Kidney (tissue), 14 donors: ENCODE measurements around the gene ERGIC1. TPM values are rescaled to one million over a fixed set of nuclear protein-coding genes. Genes with fewer than 3 reads are reported as not detected.

Source experiments
- DNase-seq, 5 donors: peaks; one replicate each; pipeline ENCODE4 v3.0.0-alpha.2; 2013 to 2020
- FAIRE-seq: peaks from 2 replicates; lab custom pipeline; 2012; peaks lifted over from hg19 to GRCh38; lab: Jason Lieb, UNC
- H3K27ac ChIP-seq, 2 donors: one replicate each; pipeline ENCODE4 v1.7.0; 2013; ENCODE audit warnings: low read depth in 2 of 2, low read length in 2 of 2, inconsistent platforms in 1 of 2
- H3K27me3 ChIP-seq: one replicate; pipeline ENCODE4 v1.7.1; 2013; ENCODE audit warnings: low read length, inconsistent platforms; ENCODE audit not compliant: control insufficient read depth, insufficient read depth
- H3K36me3 ChIP-seq, 3 donors: one replicate each; pipeline versions ENCODE4 v1.7.0 to v1.7.1; 2013; ENCODE audit warnings: low read length in 3 of 3, control low read depth in 1 of 3, inconsistent platforms in 1 of 3; ENCODE audit not compliant: insufficient read depth in 3 of 3, control insufficient read depth in 2 of 3
- H3K4me1 ChIP-seq, 3 donors: one replicate each; pipeline versions ENCODE4 v1.7.0 to v1.7.1; 2013; ENCODE audit warnings: low read length in 3 of 3, inconsistent platforms in 1 of 3, low read depth in 1 of 3; ENCODE audit not compliant: control insufficient read depth in 2 of 3, insufficient read depth in 2 of 3
- H3K4me3 ChIP-seq, 3 donors: one replicate each; pipeline versions ENCODE4 v1.7.0 to v1.8.1; 2013; ENCODE audit warnings: low read length in 3 of 3, control low read depth in 1 of 3, inconsistent platforms in 1 of 3
- H3K9ac ChIP-seq, 3 donors: one replicate each; pipeline versions ENCODE4 v1.7.0 to v1.7.1; 2013; ENCODE audit warnings: low read length in 3 of 3, control low read depth in 1 of 3, inconsistent platforms in 1 of 3
- H3K9me3 ChIP-seq, 3 donors: one replicate each; pipeline versions ENCODE4 v1.7.0 to v1.7.1; 2013; ENCODE audit warnings: low read length in 3 of 3, control low read depth in 1 of 3, inconsistent platforms in 1 of 3; ENCODE audit not compliant: control insufficient read depth in 2 of 3, insufficient read depth in 1 of 3
- intact Hi-C: fragments of 100-400 bp; cut with DNase I; formaldehyde crosslinking; loops from one replicate; pipeline ENCODE4 v1.11.1; 2022
- polyA plus RNA-seq: library from polyadenylated mRNA; stranded (reverse); fragments of 350-450 nt; fragmentation: Illumina TruSeq; extraction: RNeasy Lipid Tissue Mini Kit (QIAGEN cat#74804); gene quantifications from one replicate; pipeline ENCODE4 v1.2.3, GENCODE V29; 2014; ENCODE audit warnings: low read depth, low replicate concordance; ENCODE audit not compliant: insufficient read depth
- total RNA-seq: library from RNA; stranded (reverse); fragmentation: NEBNext Ultra II Directional; extraction: Animal tissue kit (Norgen Biotek cat#: 25700); gene quantifications from one replicate; pipeline ENCODE4 v1.2.1, GENCODE V29; 2021
- TF ChIP-seq, protein P1 (sequence below): IDR thresholded peaks from 3 replicates; pipeline ENCODE4 v1.5.1; 2012; ENCODE audit warnings: mild to moderate bottlenecking, moderate library complexity, borderline replicate concordance; ENCODE audit not compliant: insufficient read depth; ENCODE audit errors: extremely low read depth
- donor health status: control.
- donor health status: control.
- donor health status: control.
- donor health status: control.
- donor health status: control.
- donor health status: DM: yes; HTN: yes; CAD: no.
- donor health status: Normal renal cell carcinoma (clear cell type).

ERGIC1 gene
- total and polyA plus RNA-seq, 2 donors from 2014 or later: 88.0 to 183 TPM

DNA sequence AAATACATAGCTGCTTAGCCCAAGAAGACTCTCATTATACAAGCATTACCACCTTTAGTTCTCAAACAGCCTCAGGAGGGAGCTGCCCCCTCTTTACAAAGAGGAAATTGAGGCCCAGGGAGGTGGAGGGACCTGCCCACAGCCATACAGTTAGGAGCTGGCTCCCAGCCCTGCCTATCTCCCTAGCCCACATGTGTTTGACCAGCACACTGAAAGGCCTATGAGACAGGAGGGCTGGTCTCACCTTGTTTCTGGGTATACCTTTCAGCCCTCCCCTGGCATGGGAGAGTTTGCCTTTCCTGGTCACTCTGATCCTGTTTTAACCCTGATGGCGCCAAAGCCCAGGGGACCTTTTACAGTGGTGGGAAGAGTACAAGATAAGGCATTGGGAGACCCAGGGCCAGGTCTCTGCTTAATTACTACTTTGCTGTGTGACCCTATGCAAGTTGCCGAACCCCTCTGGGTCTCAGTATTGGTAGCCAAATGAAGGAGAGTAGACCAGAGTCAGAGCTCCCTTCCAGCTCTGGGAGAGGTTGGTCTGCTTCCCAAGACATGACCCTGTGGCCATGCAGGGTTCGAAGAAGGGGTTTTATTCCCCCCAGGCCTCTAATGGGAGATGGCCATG, 64.3 kb downstream of the ERGIC1 start:
- peaks cover 0 to 19% (median 3%) of the 10 kb centered on the region in 3 donors for H3K36me3 ChIP-seq
- H3K9ac ChIP-seq: peak overlapping the region in 1 of 3 donors; percentile 15
- no peaks in the 10 kb centered on the region for H3K9me3 ChIP-seq
- TF ChIP-seq, protein P1, sequence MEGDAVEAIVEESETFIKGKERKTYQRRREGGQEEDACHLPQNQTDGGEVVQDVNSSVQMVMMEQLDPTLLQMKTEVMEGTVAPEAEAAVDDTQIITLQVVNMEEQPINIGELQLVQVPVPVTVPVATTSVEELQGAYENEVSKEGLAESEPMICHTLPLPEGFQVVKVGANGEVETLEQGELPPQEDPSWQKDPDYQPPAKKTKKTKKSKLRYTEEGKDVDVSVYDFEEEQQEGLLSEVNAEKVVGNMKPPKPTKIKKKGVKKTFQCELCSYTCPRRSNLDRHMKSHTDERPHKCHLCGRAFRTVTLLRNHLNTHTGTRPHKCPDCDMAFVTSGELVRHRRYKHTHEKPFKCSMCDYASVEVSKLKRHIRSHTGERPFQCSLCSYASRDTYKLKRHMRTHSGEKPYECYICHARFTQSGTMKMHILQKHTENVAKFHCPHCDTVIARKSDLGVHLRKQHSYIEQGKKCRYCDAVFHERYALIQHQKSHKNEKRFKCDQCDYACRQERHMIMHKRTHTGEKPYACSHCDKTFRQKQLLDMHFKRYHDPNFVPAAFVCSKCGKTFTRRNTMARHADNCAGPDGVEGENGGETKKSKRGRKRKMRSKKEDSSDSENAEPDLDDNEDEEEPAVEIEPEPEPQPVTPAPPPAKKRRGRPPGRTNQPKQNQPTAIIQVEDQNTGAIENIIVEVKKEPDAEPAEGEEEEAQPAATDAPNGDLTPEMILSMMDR: no peak
- intact Hi-C loops: no loop called here
- FAIRE-seq: no peak
- H3K27me3 ChIP-seq: no peaks in the 10 kb centered on the region
- H3K4me1 ChIP-seq: peaks cover 0 to 27% (median 22%) of the 10 kb centered on the region in 3 donors
- peak overlapping the region; percentile 29 to 66 for H3K27ac ChIP-seq
- H3K4me3 ChIP-seq: no peak overlapping the region
- DNase-seq: no peak

DNA sequence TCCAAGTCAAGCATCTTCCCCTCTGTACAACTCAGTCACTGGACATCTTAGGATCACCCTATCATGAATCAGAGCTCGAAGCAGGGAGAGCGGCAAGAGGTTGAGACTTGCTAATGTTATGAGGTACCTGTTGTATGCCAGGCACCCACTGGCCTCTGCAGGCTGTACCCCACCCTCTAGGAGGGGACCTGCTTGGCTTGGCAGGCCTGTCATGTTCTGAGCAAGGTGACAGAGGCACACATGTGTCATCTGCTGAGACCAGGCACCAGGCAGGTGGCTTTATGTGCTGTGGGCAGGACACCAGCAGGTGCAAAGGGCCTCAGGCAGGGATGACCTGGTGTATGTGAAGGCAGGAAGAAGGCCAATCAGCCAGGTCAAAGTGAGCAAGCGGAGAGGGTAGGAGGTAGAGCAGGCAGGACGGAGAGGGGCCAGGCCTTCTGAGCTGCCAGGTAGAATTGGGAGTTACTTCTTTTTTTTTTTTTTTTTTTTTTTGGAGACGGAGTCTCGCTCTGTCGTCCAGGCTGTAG, 64.9 kb downstream of the ERGIC1 start:
- Histone ChIP-seq H3K27me3 (no peaks in the 10 kb centered on the region), H3K36me3 (peaks cover 0 to 19% (median 3%) of the 10 kb centered on the region in 3 donors), H3K27ac (no peak overlapping the region), H3K9me3 (no peaks in the 10 kb centered on the region), H3K9ac (no peak overlapping the region), H3K4me1 (peaks cover 0 to 33% (median 27%) of the 10 kb centered on the region in 3 donors), H3K4me3 (no peak overlapping the region)
- no peak for FAIRE-seq
- TF ChIP-seq, protein P1: no peak
- intact Hi-C loops: no loop called here
- DNase-seq: no peak

DNA sequence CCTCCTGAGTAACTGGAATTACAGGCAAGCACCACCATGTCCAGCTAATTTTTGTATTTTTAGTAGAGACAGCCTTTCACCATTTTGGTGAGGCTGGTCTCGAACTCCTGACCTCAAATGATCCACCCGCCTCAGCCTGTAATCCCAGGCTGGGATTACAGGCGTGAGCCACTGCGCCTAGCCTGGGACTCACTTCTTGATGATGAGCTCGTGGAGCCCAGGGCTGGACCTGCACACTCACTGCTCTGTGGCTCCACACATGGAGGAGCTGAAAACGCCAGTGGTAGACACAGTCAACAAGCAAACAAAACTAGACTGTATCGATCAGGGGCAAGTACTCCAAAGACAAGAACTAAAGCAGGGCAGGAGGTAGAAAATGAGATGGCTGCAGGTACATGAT, 65.4 kb downstream of the ERGIC1 start:
- no peak overlapping the region for H3K9ac ChIP-seq
- H3K36me3 ChIP-seq: peaks cover 0 to 19% (median 3%) of the 10 kb centered on the region in 3 donors
- no peaks in the 10 kb centered on the region for H3K9me3 ChIP-seq
- intact Hi-C loops: no loop called here
- TF ChIP-seq, protein P1: no peak
- no peaks in the 10 kb centered on the region for H3K27me3 ChIP-seq
- H3K4me3 ChIP-seq: no peak overlapping the region
- no peak for DNase-seq
- no peak overlapping the region for H3K27ac ChIP-seq
- H3K4me1 ChIP-seq: peaks cover 0 to 38% (median 32%) of the 10 kb centered on the region in 3 donors
- no peak for FAIRE-seq
